ENCODE measurements around the gene MRPL14. TPM values are rescaled to one million over a fixed set of nuclear protein-coding genes. Genes with fewer than 3 reads are reported as not detected.

The MRPL14 gene
- total and polyA plus RNA-seq, 9 of the 15 experiments (the other 6 are each of a cell fraction or from before 2014, with no cell fraction given), result 126 to 424 (median 165) TPM

DNA sequence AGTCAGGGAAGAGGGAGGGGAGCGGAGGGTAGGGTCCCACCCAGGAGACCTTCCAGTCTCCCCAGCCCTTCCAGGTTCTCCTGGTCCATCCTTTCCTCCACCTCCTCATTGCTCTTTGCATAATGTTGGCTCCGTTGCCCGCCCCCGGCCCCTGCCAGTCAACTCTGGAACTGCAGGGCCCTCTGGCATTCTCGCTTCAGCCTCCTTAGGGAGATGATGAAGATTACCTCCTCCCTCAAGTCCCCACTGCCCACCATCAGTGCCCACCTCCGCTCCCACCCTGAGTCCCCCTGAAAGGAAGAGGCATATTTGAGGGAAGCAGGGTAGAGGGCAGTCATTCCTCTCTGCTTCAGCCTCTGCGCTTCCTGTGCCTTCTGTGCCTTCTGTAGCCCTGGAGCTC, 8.6 kb upstream of the MRPL14 start:
- no peaks in the 10 kb centered on the region for H3K27me3 ChIP-seq (ENCODE audit: control insufficient read depth in 2 of 2, insufficient read depth in 2 of 2, low read length in 2 of 2)
- H3K4me3 ChIP-seq, result no peak overlapping the region
- H3K9me1 ChIP-seq (ENCODE audit: control insufficient read depth, insufficient read depth, low read length), result no peaks in the 10 kb centered on the region
- peaks cover 65% of the 10 kb centered on the region for H3K36me3 ChIP-seq (ENCODE audit: control insufficient read depth, insufficient read depth, low read length)
- 0 out of 4 replicates have a peak overlapping the region, but pooled peaks of 1 of the 2 experiments have one; percentile 17 for H3K9ac ChIP-seq (ENCODE audit: insufficient read depth in 1 of 2, low read depth in 2 of 2, low read length in 2 of 2)
- 95% methylated on average over 7 of the region's 7 CpGs for WGBS (ENCODE audit: insufficient coverage, low coverage, missing lambda C conversion rate)
- ATAC-seq (no peak), FAIRE-seq (no peak), DNase-seq (ENCODE audit: extremely low read depth in 1 of 4, low spot score in 3 of 4) (no peak)
- no peaks in the 10 kb centered on the region for H3K9me3 ChIP-seq (replicated peaks; ENCODE audit: control insufficient read depth, insufficient read depth, low read depth, low read length)
- CTCF ChIA-PET (ENCODE audit: low intra/inter-chr PET ratio), result no interaction called here
- BruUV-seq (replicated peaks), result no TSS peak
- intact Hi-C loops (cut with micrococcal nuclease) (no loop called here), in situ Hi-C loops (cut with MboI) (no loop called here)
- TF ChIP-seq AFF4 (CRISPR knock-in tag; IDR thresholded peaks at IDR 0.05) (no peak), KAT2B (IDR thresholded peaks at IDR 0.05; ENCODE audit: low read depth, low read length) (no peak), ZNF507 (tag; conservative IDR thresholded peaks at IDR 0.05) (no peak), FUS (optimal IDR thresholded peaks at IDR 0.05; ENCODE audit: low read depth, low read length) (no peak), GTF2A2 (tag; IDR thresholded peaks at IDR 0.05) (no peak)
- TF ChIP-seq, protein P1, sequence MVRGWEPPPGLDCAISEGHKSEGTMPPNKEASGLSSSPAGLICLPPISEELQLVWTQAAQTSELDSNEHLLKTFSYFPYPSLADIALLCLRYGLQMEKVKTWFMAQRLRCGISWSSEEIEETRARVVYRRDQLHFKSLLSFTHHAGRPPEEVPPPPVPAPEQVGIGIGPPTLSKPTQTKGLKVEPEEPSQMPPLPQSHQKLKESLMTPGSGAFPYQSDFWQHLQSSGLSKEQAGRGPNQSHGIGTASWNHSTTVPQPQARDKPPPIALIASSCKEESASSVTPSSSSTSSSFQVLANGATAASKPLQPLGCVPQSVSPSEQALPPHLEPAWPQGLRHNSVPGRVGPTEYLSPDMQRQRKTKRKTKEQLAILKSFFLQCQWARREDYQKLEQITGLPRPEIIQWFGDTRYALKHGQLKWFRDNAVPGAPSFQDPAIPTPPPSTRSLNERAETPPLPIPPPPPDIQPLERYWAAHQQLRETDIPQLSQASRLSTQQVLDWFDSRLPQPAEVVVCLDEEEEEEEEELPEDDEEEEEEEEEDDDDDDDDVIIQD (CRISPR knock-in tag; IDR thresholded peaks at IDR 0.05), result no peak
- TF ChIP-seq, protein P2, sequence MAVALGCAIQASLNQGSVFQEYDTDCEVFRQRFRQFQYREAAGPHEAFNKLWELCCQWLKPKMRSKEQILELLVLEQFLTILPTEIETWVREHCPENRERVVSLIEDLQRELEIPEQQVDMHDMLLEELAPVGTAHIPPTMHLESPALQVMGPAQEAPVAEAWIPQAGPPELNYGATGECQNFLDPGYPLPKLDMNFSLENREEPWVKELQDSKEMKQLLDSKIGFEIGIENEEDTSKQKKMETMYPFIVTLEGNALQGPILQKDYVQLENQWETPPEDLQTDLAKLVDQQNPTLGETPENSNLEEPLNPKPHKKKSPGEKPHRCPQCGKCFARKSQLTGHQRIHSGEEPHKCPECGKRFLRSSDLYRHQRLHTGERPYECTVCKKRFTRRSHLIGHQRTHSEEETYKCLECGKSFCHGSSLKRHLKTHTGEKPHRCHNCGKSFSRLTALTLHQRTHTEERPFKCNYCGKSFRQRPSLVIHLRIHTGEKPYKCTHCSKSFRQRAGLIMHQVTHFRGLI (CRISPR knock-in tag; IDR thresholded peaks at IDR 0.05), result no peak
- TF ChIP-seq, protein P3, sequence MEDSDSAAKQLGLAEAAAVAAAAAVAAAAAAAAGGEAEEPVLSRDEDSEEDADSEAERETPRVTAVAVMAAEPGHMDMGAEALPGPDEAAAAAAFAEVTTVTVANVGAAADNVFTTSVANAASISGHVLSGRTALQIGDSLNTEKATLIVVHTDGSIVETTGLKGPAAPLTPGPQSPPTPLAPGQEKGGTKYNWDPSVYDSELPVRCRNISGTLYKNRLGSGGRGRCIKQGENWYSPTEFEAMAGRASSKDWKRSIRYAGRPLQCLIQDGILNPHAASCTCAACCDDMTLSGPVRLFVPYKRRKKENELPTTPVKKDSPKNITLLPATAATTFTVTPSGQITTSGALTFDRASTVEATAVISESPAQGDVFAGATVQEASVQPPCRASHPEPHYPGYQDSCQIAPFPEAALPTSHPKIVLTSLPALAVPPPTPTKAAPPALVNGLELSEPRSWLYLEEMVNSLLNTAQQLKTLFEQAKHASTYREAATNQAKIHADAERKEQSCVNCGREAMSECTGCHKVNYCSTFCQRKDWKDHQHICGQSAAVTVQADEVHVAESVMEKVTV (CRISPR knock-in tag; IDR thresholded peaks at IDR 0.05), result no peak
- no peak overlapping the region for H3K27ac ChIP-seq (ENCODE audit: extremely low read depth, low read depth, low read length)
- POLR2A ChIA-PET, result interaction anchor here (0.5 to 2.6 kb wide), 4 partner anchors 15 to 467 kb away, joined by 3 to 7 read pairs (median 4); partner anchors contain the start of gene HSP90AB1
- H2AFZ ChIP-seq (ENCODE audit: low read depth, low read length), result no peak overlapping the region
- peaks cover 38% of the 10 kb centered on the region for H3K79me2 ChIP-seq (ENCODE audit: control insufficient read depth, insufficient read depth, low read length)
- H4K20me1 ChIP-seq (replicated peaks; ENCODE audit: control insufficient read depth, insufficient read depth, low read length), result no peaks in the 10 kb centered on the region
- H3K4me1 ChIP-seq (replicated peaks in 1 of 2; ENCODE audit: control insufficient read depth in 2 of 2, insufficient read depth in 2 of 2, low read length in 2 of 2), result peaks cover 39 to 61% of the 10 kb centered on the region in 2 experiments
- H3K4me2 ChIP-seq (ENCODE audit: insufficient read depth, low read length), result no peak overlapping the region

Measured in K562 (cell line).